GM21825 (cell line): Measurements from ENCODE around the gene EYS.
"Not testable (repeated sequence)": the region's sequence is repeated elsewhere in the genome, so short reads cannot be mapped to it uniquely, and the experiment has no call there.

Experiments used
- ATAC-seq: cut with Tn5 transposase; IDR thresholded peaks from one replicate; pipeline ENCODE4 v1.9.1; 2021; ENCODE audit warnings: mild to moderate bottlenecking, moderate library complexity; ENCODE audit not compliant: unreplicated experiment

EYS gene

GRCh38 chr6:65469650-65470049 is 237.4 kb downstream of the EYS start:
- no peak for ATAC-seq

GRCh38 chr6:65468307-65468706 is 238.7 kb downstream of the EYS start:
- ATAC-seq: no peak

GRCh38 chr6:65461121-65461520 is 245.9 kb downstream of the EYS start:
- ATAC-seq: no peak

- no peak for ATAC-seq
Observed at GRCh38 chr6:65452333-65452732, 254.7 kb downstream of the EYS start.

GRCh38 chr6:65450451-65450850 is 256.6 kb downstream of the EYS start:
- ATAC-seq: no peak

GRCh38 chr6:65449926-65450325 is 257.1 kb downstream of the EYS start:
- ATAC-seq: no peak

GRCh38 chr6:65448866-65449265 is 258.2 kb downstream of the EYS start:
- ATAC-seq: no peak

- ATAC-seq: no peak
Observed at GRCh38 chr6:65436281-65436680, 270.7 kb downstream of the EYS start.

GRCh38 chr6:65416621-65417020 is 290.4 kb downstream of the EYS start:
- no peak for ATAC-seq

- ATAC-seq: no peak
Observed at GRCh38 chr6:65410309-65410708, 296.7 kb downstream of the EYS start.

- ATAC-seq: no peak
Observed at GRCh38 chr6:65402564-65402963, 304.5 kb downstream of the EYS start.

GRCh38 chr6:65399355-65400084 is 307.5 kb downstream of the EYS start:
- ATAC-seq: no peak

- no peak for ATAC-seq
Observed at GRCh38 chr6:65398851-65399250, 308.2 kb downstream of the EYS start.

GRCh38 chr6:65350530-65350929 is 356.5 kb downstream of the EYS start:
- ATAC-seq: no peak

GRCh38 chr6:65302655-65303054 is 404.4 kb downstream of the EYS start:
- not testable (repeated sequence) for ATAC-seq

GRCh38 chr6:65299236-65299635 is 407.8 kb downstream of the EYS start:
- no peak for ATAC-seq

- no peak for ATAC-seq
Observed at GRCh38 chr6:65295812-65296211, 411.2 kb downstream of the EYS start.

GRCh38 chr6:65289491-65289890 is 417.5 kb downstream of the EYS start:
- no peak for ATAC-seq

GRCh38 chr6:65285275-65285674 is 421.8 kb downstream of the EYS start:
- ATAC-seq: no peak

- ATAC-seq: no peak
Observed at GRCh38 chr6:65280060-65280459, 427.0 kb downstream of the EYS start.

GRCh38 chr6:65262241-65262640 is 444.8 kb downstream of the EYS start:
- no peak for ATAC-seq

- no peak for ATAC-seq
Observed at GRCh38 chr6:65259982-65260381, 447.0 kb downstream of the EYS start.

GRCh38 chr6:65259059-65259458 is 448.0 kb downstream of the EYS start:
- no peak for ATAC-seq
